PC-9 (cell line): Measurements from ENCODE around the gene RIMOC1.

ENCODE experiments used
- CTCF ChIP-seq: fragments of 200-600 bp; sonication (generic); conservative IDR thresholded peaks from 2 replicates; pipeline ENCODE4 v1.6.1; 2017; ENCODE audit warnings: mixed run types, antibody characterized with exemption, mild to moderate bottlenecking, moderate library complexity
- EZH2 ChIP-seq: fragments of 200-600 bp; sonication (generic); IDR thresholded peaks from 2 replicates; pipeline ENCODE4 v1.8.0; 2017; ENCODE audit warnings: antibody characterized with exemption, low read depth

GRCh38 chr5:41951224-41951623 is 47.1 kb downstream of the RIMOC1 start:
- TF ChIP-seq CTCF (no peak), EZH2 (no peak)
